IPS DF 6.9 (cell line): ENCODE measurements around the gene TDRD3.

Experiments
- DNase-seq: peaks from one replicate; pipeline ENCODE4 v3.0.0-alpha.2; 2013; ENCODE audit warnings: low read depth, low spot score
- H3K27ac ChIP-seq: one replicate; pipeline ENCODE4 v1.5.1; 2013; ENCODE audit warnings: low read length, control low read depth
- H3K27me3 ChIP-seq: 2 replicates; pipeline ENCODE4 v1.6.1; 2013; ENCODE audit warnings: mild to moderate bottlenecking, low read length; ENCODE audit not compliant: control insufficient read depth, insufficient read depth
- H3K36me3 ChIP-seq: 2 replicates; pipeline ENCODE4 v1.6.1; 2013; ENCODE audit warnings: low read length; ENCODE audit not compliant: control insufficient read depth, insufficient read depth
- H3K4me1 ChIP-seq: 2 replicates; pipeline ENCODE4 v1.6.1; 2013; ENCODE audit warnings: low read length; ENCODE audit not compliant: control insufficient read depth, insufficient read depth
- H3K4me3 ChIP-seq: 2 replicates; pipeline ENCODE4 v1.5.1; 2013; ENCODE audit warnings: mild to moderate bottlenecking, low read length
- H3K9me3 ChIP-seq: 2 replicates; pipeline ENCODE4 v1.6.1; 2013; ENCODE audit warnings: low read length, inconsistent platforms; ENCODE audit not compliant: control insufficient read depth, insufficient read depth
- WGBS: extraction: QIAGEN DNeasy Blood & Tissue Kit; methylation state at CpG from one replicate; pipeline ENCODE4 v1.1.7; 2013; ENCODE audit warnings: mixed read lengths, missing lambda C conversion rate; ENCODE audit not compliant: insufficient read length, insufficient coverage; 5-methylcytosine and 5-hydroxymethylcytosine counted together

Gene TDRD3

DNA sequence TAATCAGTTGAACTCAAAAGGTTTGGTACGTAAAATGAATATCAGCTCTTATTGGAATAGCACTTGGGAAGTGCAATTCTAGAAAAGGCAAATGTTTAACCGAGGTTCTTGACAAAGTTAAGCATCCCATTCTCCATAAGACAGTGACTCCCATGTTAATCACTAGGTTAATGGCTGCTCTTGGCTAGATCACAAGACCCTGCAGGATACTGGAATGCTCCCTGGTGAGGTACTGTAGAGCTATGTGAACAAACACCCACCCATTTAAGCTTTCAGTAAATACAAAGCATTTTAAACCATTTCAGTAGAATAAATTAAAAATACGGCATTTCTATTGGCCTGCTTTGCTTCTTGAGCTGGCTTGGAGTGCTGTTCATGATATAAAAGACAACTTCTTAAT is 56.5 kb downstream of the TDRD3 start:
- H3K36me3 ChIP-seq = no peaks in the 10 kb centered on the region
- H3K27ac ChIP-seq = no peak overlapping the region
- no peaks in the 10 kb centered on the region; the same call in 1 of the 2 replicates for H3K9me3 ChIP-seq
- DNase-seq = no peak
- no CpG with 5 or more reads among the region's 3 CpGs for WGBS
- H3K4me1 ChIP-seq = no peaks in the 10 kb centered on the region
- no peak overlapping the region for H3K4me3 ChIP-seq
- H3K27me3 ChIP-seq = no peaks in the 10 kb centered on the region

DNA sequence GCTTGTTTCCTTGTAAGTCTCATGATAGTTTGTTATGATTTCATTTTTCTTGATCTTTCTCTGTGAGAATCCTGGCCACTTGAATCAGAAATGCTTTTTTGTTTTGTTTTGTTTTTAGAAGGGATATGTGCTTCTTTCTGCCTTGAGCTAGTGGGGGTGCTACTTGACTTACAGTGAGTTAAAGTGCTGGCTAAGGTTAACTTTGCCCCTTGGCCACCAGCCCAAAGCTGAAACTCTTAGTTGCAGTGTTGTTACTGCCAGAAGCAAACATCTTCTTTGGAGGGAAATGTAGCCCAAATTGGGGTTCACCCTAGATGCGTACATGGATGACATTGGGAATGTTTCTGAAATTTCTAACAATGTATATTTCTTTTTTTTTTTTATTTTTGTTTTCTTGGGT is 57.4 kb downstream of the TDRD3 start:
- Histone ChIP-seq H3K9me3 (no peaks in the 10 kb centered on the region; the same call in 1 of the 2 replicates), H3K27me3 (no peaks in the 10 kb centered on the region), H3K4me3 (no peak overlapping the region), H3K27ac (no peak overlapping the region), H3K36me3 (no peaks in the 10 kb centered on the region), H3K4me1 (no peaks in the 10 kb centered on the region)
- DNase-seq = no peak
- WGBS = no CpG with 5 or more reads among the region's 1 CpG

DNA sequence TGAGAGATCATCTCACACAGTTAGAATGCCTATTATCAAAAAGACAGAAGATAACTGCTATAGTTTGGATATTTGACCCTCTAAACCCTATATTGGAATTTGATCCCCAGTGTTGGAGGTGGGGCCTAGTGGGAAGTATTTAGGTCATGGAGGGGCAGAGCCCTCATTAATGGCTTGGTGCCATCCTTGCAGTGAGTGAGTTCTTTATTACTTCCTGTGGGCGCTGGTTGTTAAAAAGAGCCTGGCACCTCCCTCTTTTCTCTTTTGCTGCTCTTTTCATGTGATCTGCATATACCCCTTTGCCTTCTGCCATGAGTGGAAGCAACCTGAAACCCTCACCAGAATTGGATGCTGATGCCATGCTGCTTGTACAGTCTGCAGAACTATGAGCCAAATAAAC is 66.8 kb downstream of the TDRD3 start:
- WGBS = no CpG with 5 or more reads among the region's 1 CpG
- Histone ChIP-seq H3K36me3 (no peaks in the 10 kb centered on the region), H3K4me3 (no peak overlapping the region), H3K27me3 (no peaks in the 10 kb centered on the region), H3K27ac (no peak overlapping the region), H3K4me1 (no peaks in the 10 kb centered on the region), H3K9me3 (no peaks in the 10 kb centered on the region)
- DNase-seq = no peak

DNA sequence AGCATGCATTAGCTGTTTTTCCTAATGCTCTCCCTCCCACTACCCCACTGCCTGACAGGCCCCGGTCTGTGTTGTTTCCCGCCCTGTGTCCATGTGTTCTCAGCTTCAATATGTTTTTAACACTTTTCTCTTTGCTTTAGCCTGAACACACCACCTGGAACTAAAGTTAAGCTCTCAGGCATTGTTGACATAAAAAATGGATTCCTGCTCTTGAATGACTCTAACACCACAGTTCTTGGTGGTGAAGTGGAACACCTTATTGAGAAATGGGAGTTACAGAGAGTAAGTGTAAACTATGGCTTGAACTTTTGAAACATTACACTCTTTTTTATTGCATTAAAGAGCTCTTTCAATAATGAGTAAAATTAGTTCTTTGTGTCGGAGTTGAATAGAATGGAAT is 70.1 kb downstream of the TDRD3 start:
- WGBS = no CpG with 5 or more reads among the region's 3 CpGs
- Histone ChIP-seq H3K9me3 (no peaks in the 10 kb centered on the region), H3K27ac (no peak overlapping the region), H3K4me3 (no peak overlapping the region), H3K36me3 (no peaks in the 10 kb centered on the region), H3K27me3 (no peaks in the 10 kb centered on the region), H3K4me1 (no peaks in the 10 kb centered on the region)
- DNase-seq = no peak

DNA sequence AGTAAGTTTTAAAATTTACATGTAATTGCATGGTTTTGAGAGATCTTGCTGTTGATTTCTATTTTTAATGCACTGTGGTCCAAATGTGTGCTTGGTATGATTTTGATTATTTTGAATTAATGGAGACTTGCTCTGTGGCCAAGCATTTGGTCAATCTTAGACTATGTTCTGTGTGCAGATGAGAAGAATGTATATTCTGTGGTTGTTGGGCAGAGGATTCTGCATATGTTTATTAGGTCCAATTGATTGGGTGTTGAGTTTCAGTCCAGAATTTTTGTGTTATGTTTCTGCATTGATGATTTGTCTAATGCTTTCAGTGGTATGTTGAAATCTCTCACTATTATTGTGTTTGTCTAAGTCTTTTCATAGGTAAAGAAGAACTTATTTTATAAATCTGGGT is 82.3 kb downstream of the TDRD3 start:
- Histone ChIP-seq H3K27ac (no peak overlapping the region), H3K36me3 (no peaks in the 10 kb centered on the region), H3K27me3 (no peaks in the 10 kb centered on the region), H3K4me3 (no peak overlapping the region), H3K4me1 (0 out of 2 replicates have a peak, but pooled peaks cover 1% of the 10 kb centered on the region), H3K9me3 (no peaks in the 10 kb centered on the region)
- DNase-seq = no peak

DNA sequence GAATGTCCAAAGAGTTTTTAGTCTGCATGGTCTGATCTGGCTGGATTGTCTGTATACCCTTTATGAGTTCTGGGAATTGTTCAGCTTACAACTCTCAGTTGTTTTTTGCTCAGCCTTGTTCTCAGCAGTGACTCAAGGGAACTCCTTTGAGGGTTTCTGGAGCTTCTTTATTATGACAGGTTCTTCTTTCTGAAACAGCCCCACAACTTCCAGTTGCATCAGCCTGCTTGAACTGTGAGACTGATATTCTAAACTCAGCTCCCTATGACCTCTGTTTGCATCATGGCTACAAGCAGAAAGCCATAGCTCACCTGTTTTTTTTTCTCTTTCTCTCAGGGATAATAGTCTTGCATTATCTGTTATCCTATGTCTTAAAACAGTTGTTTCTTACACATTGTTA is 85.0 kb downstream of the TDRD3 start:
- H3K27me3 ChIP-seq = no peaks in the 10 kb centered on the region
- no peak overlapping the region for H3K27ac ChIP-seq

DNA sequence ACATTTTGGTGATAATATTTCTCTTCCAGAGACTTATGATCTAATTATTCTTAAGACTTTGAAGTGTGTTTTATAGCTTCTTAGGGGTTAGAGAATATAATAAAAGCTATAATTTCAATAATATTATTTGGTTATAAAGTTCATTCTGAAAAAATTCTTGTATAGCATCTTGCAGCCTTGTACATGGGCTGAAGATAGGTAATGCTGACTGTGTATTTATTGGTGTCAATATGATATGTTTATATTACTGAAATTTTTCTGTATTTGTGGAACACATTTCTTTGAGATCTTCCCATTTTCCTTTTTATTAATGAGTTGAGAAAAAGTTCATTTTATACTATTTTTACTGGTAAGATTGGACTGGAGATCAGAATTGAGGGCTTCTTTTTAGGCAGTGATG is 87.8 kb downstream of the TDRD3 start:
- H3K27me3 ChIP-seq = no peaks in the 10 kb centered on the region
- H3K9me3 ChIP-seq = no peaks in the 10 kb centered on the region
- DNase-seq = no peak
- H3K4me1 ChIP-seq = 0 out of 2 replicates have a peak, but pooled peaks cover 1% of the 10 kb centered on the region
- no peaks in the 10 kb centered on the region for H3K36me3 ChIP-seq
- no peak overlapping the region for H3K27ac ChIP-seq
- H3K4me3 ChIP-seq = no peak overlapping the region

More for the DNA sequence above, 85.0 kb downstream of the TDRD3 start:
- Histone ChIP-seq H3K4me1 (0 out of 2 replicates have a peak, but pooled peaks cover 1% of the 10 kb centered on the region), H3K9me3 (no peaks in the 10 kb centered on the region), H3K36me3 (no peaks in the 10 kb centered on the region), H3K4me3 (no peak overlapping the region)
- no peak for DNase-seq

DNA sequence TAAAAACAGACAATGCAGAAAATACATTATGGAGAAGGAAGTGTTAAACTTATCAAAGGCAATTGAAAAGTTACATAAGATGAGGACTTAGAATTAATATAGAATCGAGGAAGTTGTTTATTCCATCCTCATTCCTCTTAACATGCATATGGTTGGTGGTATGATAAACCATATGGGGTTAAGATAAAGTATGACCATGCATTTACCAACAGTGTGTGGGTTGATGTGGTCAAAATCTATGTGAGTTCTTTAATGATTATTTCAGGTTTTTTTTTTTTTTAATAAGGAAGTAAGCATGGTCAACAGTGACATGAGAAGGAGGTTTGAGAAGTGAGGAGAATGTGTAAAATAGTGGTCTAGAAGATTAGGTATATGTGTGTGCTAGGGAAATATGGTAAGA is 94.5 kb downstream of the TDRD3 start:
- no peaks in the 10 kb centered on the region for H3K9me3 ChIP-seq
- H3K4me3 ChIP-seq = no peak overlapping the region
- no peaks in the 10 kb centered on the region for H3K27me3 ChIP-seq
- H3K27ac ChIP-seq = no peak overlapping the region
- no CpG with 5 or more reads among the region's 1 CpG for WGBS
- H3K4me1 ChIP-seq = no peaks in the 10 kb centered on the region
- H3K36me3 ChIP-seq = no peaks in the 10 kb centered on the region
- DNase-seq = no peak

DNA sequence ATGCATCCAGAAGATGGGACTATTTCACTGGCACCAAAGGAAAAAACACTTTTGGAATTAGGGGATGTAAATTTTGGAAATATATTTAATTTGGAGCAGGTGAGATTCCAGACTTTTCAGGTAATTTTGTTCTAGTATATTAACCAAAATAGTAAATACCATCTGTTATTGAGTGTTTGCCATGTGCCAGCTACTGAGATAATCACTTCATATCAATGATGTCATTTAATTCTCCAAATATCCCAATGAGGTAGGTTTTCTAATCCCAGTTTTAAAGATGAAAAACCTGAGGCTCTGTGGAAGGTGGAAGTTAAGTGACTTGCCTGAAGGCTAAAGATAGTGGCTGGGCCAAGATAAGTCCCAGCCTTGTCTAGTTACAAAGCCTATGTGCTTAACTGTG is 95.2 kb downstream of the TDRD3 start:
- no peaks in the 10 kb centered on the region for H3K9me3 ChIP-seq
- no peak for DNase-seq
- H3K4me3 ChIP-seq = no peak overlapping the region
- H3K27ac ChIP-seq = no peak overlapping the region
- no peaks in the 10 kb centered on the region for H3K4me1 ChIP-seq
- no peaks in the 10 kb centered on the region for H3K27me3 ChIP-seq
- H3K36me3 ChIP-seq = no peaks in the 10 kb centered on the region

DNA sequence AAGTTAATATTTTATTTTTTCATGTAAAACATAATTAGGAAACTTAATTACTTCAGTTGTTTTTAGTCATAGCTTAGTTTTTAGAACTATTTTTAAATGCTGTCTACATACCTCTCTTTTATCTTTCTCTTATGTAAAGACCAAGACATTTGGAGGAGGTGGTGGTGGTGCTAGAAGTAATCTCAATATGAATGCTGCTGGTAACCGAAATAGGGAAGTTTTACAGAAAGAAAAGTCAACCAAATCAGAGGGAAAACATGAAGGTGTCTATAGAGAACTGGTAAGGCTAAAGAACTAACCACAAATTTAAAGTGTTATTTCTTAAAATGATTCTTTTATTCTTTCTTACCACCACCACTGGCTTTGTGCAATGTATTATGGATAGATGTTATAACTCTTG is 97.3 kb downstream of the TDRD3 start:
- H3K27ac ChIP-seq = no peak overlapping the region
- no peak for DNase-seq
- H3K9me3 ChIP-seq = no peaks in the 10 kb centered on the region; the same call in 1 of the 2 replicates
- WGBS = no CpG with 5 or more reads among the region's 1 CpG
- no peaks in the 10 kb centered on the region for H3K4me1 ChIP-seq
- H3K27me3 ChIP-seq = no peaks in the 10 kb centered on the region
- H3K36me3 ChIP-seq = no peaks in the 10 kb centered on the region
- H3K4me3 ChIP-seq = no peak overlapping the region

DNA sequence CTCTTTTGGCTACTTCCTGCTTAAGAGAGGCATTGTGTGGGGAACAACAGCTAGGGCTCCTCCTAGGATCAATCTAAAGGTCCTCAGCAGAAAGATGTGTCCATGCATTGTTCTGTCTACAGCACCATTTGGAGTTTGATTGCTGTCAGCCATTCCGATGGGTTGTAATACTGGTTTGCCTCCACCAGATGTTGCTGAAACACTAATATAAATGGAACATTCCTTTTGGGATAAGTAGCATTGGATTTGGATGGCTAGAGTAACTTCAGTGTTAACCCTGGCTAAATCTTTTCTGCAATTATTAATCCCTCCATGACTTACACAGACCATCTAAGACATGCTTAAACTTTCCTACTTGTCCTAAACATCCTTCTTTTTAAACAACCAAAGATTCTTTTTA is 104.2 kb downstream of the TDRD3 start:
- H3K4me3 ChIP-seq = no peak overlapping the region
- no peaks in the 10 kb centered on the region for H3K36me3 ChIP-seq
- DNase-seq = no peak
- H3K9me3 ChIP-seq = peaks cover 4% of the 10 kb centered on the region
- H3K4me1 ChIP-seq = no peaks in the 10 kb centered on the region
- H3K27me3 ChIP-seq = no peaks in the 10 kb centered on the region
- WGBS = no CpG with 5 or more reads among the region's 1 CpG
- H3K27ac ChIP-seq = no peak overlapping the region
